Measurements from ENCODE around the gene GEMIN7.

DNA sequence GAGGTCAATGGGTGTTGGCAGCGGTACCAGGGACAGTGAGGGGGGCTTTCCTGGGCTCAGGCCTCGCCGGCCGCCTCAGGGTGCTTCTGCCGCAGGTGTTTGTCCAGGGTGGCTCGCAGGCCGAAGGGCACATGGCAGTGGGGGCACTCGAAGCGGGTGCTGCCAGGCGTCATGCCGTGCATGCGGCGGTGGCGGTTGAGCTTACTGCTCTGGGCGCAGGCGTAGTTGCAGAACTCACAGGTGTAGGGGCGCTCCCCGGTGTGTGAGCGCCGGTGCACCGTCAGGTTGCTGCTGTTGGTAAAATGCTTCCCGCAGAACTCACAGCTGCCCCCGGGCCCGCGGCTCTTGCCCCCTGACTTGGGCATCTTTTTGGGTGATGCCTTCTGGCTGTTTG, 7.5 kb upstream of the GEMIN7 start:
- no peak for TF ChIP-seq CTCF (IDR thresholded peaks at IDR 0.05)
- no peak for TF ChIP-seq POLR2A (IDR thresholded peaks at IDR 0.05)

Data from body of pancreas (tissue), 4 donors.